Parathyroid adenoma (tissue), 2 donors: Measurements from ENCODE around the gene EXOC3L2.

Experiments
- H2AFZ ChIP-seq: fragments of 300-600 bp; sonication (generic); one replicate; pipeline ENCODE4 v1.7.0; 2017; ENCODE audit warnings: antibody characterized with exemption, mild to moderate bottlenecking
- H3K27ac ChIP-seq: fragments of 300-600 bp; sonication (generic); one replicate; pipeline ENCODE4 v1.7.0; 2017
- H3K27me3 ChIP-seq: fragments of 300-600 bp; sonication (generic); one replicate; pipeline ENCODE4 v1.7.0; 2017; ENCODE audit warnings: low read length; ENCODE audit not compliant: control insufficient read depth, insufficient read depth
- H3K36me3 ChIP-seq: fragments of 300-600 bp; sonication (generic); one replicate; pipeline ENCODE4 v1.7.0; 2017; ENCODE audit warnings: low read length; ENCODE audit not compliant: control insufficient read depth, insufficient read depth
- H3K4me1 ChIP-seq: fragments of 300-600 bp; sonication (generic); one replicate; pipeline ENCODE4 v1.7.0; 2017; ENCODE audit warnings: control low read depth
- H3K4me2 ChIP-seq: fragments of 300-600 bp; sonication (generic); one replicate; pipeline ENCODE4 v1.7.0; 2017; ENCODE audit warnings: low read length
- H3K4me3 ChIP-seq: fragments of 300-600 bp; sonication (generic); one replicate; pipeline ENCODE4 v1.7.0; 2017; ENCODE audit warnings: low read depth, low read length
- H3K79me2 ChIP-seq: fragments of 300-600 bp; sonication (generic); one replicate; pipeline ENCODE4 v1.7.0; 2017; ENCODE audit warnings: control low read depth
- H3K9ac ChIP-seq: fragments of 300-600 bp; sonication (generic); one replicate; pipeline ENCODE4 v1.7.0; 2017; ENCODE audit warnings: mild to moderate bottlenecking
- H3K9me3 ChIP-seq: fragments of 300-600 bp; sonication (generic); one replicate; pipeline ENCODE4 v1.7.0; 2017; ENCODE audit warnings: low read length; ENCODE audit not compliant: control insufficient read depth
- TF ChIP-seq, protein P1 (sequence below): fragments of 300-600 bp; sonication (generic); IDR thresholded peaks from one replicate; pipeline ENCODE4 v1.7.0; 2017; ENCODE audit warnings: antibody characterized with exemption, mild to moderate bottlenecking
- donor health status: primary hyperparathyroidism.

The EXOC3L2 gene

GRCh38 chr19:45186509-45187334 is 58.5 kb downstream of the EXOC3L2 start:
- TF ChIP-seq, protein P1, sequence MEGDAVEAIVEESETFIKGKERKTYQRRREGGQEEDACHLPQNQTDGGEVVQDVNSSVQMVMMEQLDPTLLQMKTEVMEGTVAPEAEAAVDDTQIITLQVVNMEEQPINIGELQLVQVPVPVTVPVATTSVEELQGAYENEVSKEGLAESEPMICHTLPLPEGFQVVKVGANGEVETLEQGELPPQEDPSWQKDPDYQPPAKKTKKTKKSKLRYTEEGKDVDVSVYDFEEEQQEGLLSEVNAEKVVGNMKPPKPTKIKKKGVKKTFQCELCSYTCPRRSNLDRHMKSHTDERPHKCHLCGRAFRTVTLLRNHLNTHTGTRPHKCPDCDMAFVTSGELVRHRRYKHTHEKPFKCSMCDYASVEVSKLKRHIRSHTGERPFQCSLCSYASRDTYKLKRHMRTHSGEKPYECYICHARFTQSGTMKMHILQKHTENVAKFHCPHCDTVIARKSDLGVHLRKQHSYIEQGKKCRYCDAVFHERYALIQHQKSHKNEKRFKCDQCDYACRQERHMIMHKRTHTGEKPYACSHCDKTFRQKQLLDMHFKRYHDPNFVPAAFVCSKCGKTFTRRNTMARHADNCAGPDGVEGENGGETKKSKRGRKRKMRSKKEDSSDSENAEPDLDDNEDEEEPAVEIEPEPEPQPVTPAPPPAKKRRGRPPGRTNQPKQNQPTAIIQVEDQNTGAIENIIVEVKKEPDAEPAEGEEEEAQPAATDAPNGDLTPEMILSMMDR, result no peak
- Histone ChIP-seq H2AFZ (no peak overlapping the region), H3K27ac (no peak overlapping the region), H3K36me3 (no peaks in the 10 kb centered on the region), H3K9me3 (no peaks in the 10 kb centered on the region), H3K4me3 (no peak overlapping the region), H3K9ac (no peak overlapping the region), H3K4me1 (no peaks in the 10 kb centered on the region), H3K79me2 (no peaks in the 10 kb centered on the region), H3K27me3 (no peaks in the 10 kb centered on the region), H3K4me2 (no peak overlapping the region)

- Histone ChIP-seq H3K4me1 (no peaks in the 10 kb centered on the region), H3K27ac (no peak overlapping the region), H3K4me2 (no peak overlapping the region), H2AFZ (no peak overlapping the region), H3K36me3 (no peaks in the 10 kb centered on the region), H3K79me2 (peaks cover 2% of the 10 kb centered on the region), H3K27me3 (no peaks in the 10 kb centered on the region), H3K9ac (no peak overlapping the region), H3K4me3 (no peak overlapping the region), H3K9me3 (no peaks in the 10 kb centered on the region)
- TF ChIP-seq, protein P1, result no peak
Observed at GRCh38 chr19:45184115-45184514, 61.1 kb downstream of the EXOC3L2 start.

DNA sequence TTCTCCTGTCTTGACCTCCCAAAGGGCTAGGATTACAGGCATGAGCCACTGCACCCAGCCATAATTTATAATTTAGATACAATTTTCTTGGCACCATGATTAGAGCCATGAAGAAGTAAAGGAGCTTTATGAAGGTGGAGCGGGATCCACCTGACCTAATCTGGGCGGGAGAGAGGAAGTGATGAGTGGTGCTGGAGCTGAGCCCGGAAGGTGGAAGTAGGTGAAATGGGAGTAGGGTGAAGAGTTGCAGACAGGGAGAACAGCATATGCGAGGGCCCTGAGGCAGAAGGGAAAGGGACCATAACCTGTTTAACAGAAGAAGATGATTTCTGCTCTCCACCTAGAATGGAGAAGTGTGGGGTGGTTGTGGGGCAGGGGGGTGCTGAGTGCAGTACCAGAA is 62.4 kb downstream of the EXOC3L2 start:
- Histone ChIP-seq H3K27me3 (no peaks in the 10 kb centered on the region), H3K36me3 (no peaks in the 10 kb centered on the region), H3K9me3 (no peaks in the 10 kb centered on the region), H3K4me3 (no peak overlapping the region), H3K4me2 (no peak overlapping the region), H3K9ac (no peak overlapping the region), H3K4me1 (no peaks in the 10 kb centered on the region), H2AFZ (no peak overlapping the region), H3K79me2 (peaks cover 2% of the 10 kb centered on the region), H3K27ac (no peak overlapping the region)
- TF ChIP-seq, protein P1, result no peak

- Histone ChIP-seq H3K9me3 (no peaks in the 10 kb centered on the region), H3K27ac (no peak overlapping the region), H3K4me3 (no peak overlapping the region), H3K36me3 (no peaks in the 10 kb centered on the region), H3K4me2 (no peak overlapping the region), H3K27me3 (no peaks in the 10 kb centered on the region), H3K79me2 (peaks cover 5% of the 10 kb centered on the region), H2AFZ (no peak overlapping the region), H3K9ac (no peak overlapping the region), H3K4me1 (peaks cover 4% of the 10 kb centered on the region)
- TF ChIP-seq, protein P1, result no peak
Observed at GRCh38 chr19:45180936-45181335, 64.3 kb downstream of the EXOC3L2 start.

DNA sequence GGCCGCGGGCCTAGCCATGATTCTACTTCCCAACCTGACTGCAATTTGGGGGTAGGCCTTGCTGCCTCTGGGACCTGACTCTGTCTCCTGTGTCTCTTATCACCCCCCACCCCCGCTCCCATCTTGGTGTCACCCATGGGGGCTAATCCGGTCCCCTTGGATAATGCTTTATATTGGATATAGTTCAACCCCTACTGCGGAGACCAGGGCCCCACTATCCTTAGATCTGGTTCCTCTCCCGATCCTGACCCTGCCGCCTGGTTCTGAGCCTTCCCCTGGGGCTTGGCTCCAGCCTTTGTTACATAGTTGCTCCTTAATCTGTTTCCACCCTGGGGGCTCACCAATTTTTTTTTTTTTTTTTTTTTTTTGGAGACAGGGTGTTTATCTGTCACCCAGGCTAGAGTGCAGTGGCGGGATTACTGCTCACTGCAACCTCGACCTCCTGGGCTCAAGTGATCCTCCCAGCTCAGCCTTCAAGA is 65.3 kb downstream of the EXOC3L2 start:
- H3K9ac ChIP-seq, result no peak overlapping the region
- no peak overlapping the region for H2AFZ ChIP-seq
- H3K27me3 ChIP-seq, result no peaks in the 10 kb centered on the region
- no peaks in the 10 kb centered on the region for H3K9me3 ChIP-seq
- no peak overlapping the region for H3K4me3 ChIP-seq
- peak overlapping the region; percentile 71 for H3K4me2 ChIP-seq
- H3K4me1 ChIP-seq, result peaks cover 4% of the 10 kb centered on the region
- H3K27ac ChIP-seq, result no peak overlapping the region
- H3K79me2 ChIP-seq, result peaks cover 5% of the 10 kb centered on the region
- TF ChIP-seq, protein P1, result no peak
- H3K36me3 ChIP-seq, result no peaks in the 10 kb centered on the region
